HG02981 (cell line): ENCODE data around the gene COL4A2.
"Not testable (repeated sequence)": the region's sequence is repeated elsewhere in the genome, so short reads cannot be mapped to it uniquely, and the experiment has no call there.

Experiments
- ATAC-seq: cut with Tn5 transposase; IDR thresholded peaks from one replicate; pipeline ENCODE4 v1.9.1; 2021; ENCODE audit warnings: mild to moderate bottlenecking, moderate library complexity; ENCODE audit not compliant: unreplicated experiment

The COL4A2 gene

DNA sequence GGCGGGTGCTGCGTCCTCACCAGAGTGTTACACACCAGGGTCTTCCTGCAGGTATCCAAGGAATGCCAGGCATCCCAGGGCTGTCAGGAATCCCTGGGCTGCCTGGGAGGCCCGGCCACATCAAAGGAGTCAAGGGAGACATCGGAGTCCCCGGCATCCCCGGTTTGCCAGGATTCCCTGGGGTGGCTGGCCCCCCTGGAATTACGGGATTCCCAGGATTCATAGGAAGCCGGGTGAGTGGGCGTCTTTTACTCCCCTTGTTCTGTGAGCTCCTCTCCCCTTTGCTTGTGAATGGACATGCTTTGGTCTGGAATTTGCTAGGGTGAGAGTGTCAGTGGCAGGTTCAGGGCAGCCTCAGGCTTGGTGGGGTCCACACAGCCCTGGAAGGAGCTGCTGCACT is 178.5 kb downstream of the COL4A2 start:
- ATAC-seq = no peak

DNA sequence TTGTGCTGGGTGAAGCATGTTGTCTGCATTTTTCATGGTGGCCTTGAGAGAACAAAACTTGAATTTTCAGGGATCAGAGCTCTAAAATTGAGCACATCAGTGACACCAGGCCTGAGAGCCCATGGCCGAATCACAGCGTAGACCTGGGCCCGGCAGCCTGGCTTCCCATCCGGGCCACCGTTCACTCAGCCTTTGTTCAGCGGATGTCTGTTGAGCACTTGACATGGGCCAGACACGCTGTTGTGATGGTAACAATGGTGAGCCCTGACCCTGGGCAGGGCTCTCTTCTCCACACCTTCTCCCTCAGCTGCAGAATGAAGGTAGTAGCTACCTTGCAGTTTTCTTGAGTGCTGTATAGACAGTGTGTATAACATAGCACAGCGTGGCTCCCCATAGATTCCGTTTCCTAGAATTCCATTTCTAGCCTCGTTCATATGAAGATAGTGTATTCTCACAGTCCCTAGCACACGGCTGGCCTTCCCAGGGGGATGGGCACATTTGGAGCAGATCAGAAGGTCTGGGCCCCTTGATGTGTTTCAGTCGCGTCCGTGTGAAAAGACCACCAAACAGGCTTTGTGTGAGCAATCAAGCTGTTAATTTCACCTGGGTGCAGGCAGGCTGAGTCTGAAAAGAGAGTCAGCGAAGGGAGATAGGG is 179.1 kb downstream of the COL4A2 start:
- no peak for ATAC-seq

DNA sequence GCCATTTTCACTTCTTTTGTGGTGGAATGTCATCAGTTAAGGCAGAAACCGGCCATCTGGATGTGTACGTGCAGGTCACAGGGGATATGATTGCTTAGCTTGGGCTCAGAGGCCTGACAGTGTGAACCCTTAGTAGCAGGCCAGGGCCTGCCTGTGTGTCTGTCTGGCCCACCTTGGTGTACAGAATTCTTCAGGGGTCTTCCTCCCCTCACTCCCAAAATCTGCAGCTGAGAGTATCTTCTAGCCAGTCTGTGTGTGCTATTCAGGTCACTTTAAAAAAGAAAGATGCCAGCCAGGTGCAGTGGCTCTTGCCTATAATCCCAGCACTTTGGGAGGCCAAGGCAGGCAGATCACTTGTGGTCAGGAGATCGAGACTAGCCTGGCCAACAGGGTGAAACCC is 179.8 kb downstream of the COL4A2 start:
- ATAC-seq = not testable (repeated sequence)

DNA sequence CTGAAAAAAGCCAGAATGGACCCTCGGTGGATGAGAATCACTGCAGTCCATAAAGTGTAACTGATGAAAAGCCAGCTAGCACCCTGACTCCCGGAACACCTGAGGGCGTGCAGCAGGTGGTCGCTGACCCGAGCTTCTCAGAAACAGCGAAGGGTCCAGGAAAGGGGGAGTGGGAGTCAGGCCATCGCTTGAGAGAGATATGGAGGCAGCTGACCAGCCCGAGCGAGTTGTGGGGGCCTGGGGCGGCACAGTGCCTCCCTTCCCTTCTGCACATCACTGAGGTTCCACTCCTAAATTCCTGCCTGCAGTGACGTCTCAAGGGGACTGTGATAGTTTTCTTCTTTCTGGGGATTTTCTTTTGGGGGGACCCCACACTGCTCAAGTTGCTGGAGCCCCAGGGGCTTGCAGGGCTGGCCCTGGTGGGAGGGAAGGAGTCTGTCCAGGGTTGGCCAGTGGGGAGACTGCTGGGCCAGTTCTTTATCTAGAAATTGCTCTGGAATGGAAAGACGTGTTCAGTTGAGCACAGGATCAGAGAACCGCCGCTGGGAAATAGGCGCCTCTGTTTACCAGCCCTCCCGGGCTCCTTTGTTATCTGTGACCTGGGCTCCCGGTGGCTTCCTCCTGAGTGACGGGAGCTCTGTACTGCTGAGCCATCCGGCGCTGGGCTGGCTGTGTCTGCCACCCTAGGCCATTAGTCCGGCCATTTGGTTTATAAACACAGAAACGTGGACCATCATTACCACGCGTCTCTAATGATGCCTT is 183.1 kb downstream of the COL4A2 start:
- no peak for ATAC-seq

DNA sequence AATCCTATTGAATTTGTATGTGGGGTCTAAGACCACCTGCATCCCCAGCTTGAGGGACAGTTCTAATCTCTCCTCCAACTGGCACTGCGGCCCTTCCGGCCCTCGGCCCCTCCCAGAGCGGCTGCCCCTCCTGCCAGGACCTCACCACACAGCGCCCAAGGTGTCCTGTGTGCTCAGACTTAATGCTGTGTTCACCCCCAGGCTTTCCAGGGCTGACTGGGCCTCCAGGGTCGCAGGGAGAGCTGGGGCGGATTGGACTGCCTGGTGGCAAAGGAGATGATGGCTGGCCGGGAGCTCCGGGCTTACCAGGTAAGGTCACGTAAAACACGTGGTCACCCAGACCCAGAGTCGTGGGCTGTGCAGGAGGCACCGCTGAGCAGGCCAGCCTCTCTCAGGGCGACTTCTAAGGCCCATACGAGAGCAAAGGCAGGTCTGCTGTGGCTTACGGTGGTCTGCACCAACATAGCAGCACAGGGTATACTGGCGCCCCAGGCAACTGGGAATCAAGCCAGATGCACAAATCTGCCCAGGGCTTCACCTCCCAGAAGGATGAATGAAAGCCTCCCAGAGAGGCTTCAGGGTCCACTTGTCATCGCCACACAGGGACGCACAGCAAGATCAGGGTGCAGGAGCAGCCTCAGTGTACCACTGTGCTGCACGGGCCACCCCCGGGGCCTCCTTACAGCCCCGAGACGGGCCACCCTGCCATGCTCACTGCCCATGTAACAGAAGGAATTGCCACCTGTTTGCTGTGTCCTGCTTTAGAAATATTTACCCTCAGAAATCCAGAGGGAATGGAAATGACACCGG is 185.0 kb downstream of the COL4A2 start:
- no peak for ATAC-seq

DNA sequence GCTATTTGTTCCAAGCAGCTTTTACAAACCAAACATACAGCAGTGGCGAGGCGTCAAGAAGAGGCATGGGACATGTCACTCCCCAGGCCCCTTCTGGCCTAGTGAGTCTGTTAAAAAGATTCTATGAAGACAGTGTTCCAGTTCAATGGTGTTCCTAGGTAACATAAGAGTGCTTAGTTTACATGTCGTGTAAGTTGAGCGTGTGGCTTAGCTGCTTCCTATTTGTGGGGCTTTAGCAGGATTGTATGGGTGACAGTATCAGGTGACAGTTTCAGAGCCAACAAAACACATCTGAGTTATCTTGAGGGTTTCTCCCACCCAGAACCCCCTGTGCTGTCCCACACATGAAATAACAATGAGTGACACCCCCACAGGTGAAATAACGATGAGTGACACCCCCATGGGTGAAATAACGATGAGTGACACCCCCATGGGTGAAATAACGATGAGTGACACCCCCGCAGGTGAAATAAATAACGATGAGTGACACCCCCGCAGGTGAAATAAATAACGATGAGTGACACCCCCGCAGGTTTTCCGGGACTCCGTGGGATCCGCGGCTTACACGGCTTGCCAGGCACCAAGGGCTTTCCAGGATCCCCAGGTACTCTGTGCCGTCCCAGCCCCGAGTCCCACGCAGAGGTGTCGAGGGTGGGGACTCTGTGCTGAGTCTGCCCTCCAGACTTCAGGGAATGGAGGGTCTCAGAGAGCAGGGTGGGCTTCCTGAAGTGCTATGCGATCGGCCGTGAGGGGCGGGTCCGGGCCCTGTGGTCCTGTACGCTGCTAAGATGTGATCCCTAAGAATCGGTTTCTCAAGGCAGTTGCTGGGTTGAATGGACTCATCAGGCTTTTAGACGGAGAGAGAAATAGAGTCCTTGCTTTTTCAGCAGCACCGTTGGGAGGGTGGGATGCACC is 185.9 kb downstream of the COL4A2 start:
- no peak for ATAC-seq

DNA sequence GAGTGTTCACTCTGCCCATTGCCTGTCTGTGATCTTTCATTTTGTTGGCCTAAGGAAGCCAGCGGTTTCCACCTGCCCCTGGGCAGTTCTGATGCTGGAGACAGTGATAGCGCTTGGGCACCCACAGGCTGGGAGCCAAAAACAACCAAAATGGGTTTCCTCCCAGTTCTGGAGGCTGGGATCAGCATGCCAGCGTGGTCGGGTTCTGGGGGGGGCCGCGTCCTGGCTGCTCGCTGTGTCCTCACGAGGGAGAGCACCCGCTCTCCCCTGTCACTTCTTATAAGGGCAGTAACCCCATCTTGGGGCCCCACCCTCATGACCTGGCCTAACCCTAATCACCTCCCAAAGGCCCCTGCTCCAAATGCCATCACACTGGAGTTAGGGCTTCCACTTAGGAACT is 186.5 kb downstream of the COL4A2 start:
- no peak for ATAC-seq

DNA sequence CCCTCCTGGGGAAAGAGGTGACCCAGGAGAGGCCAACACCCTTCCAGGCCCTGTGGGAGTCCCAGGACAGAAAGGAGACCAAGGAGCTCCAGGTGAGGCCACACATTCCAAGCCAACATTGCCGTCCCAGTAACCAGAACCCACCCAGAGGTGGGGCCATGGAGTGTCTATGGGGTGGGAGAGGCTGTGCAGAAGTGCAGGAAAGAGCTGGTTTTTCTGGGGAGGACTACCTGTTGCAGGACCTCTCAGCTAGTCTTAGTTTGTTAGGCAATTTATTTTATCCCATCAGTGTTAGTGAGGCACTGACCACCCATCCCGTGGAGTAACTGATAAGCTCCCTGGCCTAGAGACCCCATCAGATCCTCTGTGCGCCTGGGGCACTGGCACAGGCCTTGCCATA is 188.3 kb downstream of the COL4A2 start:
- ATAC-seq = no peak

DNA sequence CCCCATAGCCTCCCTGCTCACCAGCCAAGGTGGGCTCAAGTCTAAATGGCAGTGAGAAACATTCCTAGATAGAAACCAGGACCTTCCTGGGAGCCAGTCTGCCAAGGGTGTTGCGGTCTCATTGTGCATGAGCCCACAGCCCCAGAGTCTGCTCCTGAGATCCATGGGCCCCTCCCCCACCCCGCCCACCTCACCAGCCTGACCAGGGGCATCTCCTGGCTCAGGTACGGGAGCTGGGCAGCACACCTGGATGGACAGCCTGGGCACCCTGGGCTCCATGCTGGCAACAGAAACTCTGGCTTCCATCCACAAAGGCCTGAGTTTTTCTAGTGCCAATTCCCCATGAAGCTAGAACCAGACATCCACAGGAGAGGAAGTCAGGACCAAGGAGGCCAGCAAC is 188.8 kb downstream of the COL4A2 start:
- ATAC-seq = no peak

DNA sequence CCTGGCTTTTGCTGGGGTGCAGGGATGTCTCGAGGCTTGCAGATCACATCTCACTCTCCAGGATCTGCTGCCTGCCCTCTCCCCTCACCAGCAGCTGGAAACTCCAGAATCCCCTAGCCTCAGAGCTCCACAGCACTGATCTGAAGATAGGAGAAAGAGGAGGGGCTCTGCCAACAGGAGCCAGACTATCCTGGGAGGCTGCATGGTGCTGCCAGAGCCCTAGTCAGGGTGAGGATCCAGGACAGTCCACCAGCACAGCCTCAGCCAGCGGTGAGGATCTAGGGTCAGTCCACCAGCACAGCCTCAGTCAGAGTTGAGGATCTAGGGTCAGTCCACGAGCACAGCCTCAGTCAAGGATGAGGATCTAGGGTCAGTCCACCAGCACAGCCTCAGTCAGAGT is 189.2 kb downstream of the COL4A2 start:
- no peak for ATAC-seq

DNA sequence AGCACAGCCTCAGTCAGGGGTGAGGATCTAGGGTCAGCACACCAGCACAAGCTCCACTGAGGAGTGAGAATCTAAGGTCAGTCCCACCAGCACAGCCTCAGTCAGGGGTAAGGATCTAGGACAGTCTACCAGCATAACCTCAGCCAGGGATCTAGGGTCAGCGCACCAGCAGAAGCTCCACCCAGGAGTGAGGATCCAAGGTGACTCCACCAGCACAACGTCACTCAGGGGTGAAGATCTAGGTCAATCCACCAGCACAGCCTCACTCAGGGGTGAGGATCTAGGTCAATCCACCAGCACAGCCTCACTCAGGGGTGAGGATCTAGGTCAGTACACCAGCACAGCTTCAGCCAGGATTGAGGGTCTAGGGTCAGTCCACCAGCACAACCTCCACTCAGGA is 189.9 kb downstream of the COL4A2 start:
- ATAC-seq = no peak

DNA sequence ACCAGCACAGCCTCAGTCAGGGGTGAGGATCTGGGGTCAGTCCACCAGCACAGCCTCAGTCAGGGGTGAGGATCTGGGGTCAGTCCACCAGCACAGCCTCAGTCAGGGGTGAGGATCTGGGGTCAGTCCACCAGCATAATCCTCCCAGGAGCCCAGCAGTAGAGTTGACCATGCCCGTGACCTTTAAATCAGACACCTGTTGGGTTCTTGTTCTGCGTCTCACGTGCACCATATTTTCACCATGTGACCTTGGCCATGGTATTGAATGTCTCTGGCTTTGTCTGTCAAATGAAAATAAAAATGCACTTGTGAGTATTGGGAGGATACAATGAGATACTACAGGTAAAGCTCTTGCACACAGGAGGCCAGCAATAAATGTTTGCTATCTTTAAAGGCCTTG is 190.8 kb downstream of the COL4A2 start:
- not testable (repeated sequence) for ATAC-seq

DNA sequence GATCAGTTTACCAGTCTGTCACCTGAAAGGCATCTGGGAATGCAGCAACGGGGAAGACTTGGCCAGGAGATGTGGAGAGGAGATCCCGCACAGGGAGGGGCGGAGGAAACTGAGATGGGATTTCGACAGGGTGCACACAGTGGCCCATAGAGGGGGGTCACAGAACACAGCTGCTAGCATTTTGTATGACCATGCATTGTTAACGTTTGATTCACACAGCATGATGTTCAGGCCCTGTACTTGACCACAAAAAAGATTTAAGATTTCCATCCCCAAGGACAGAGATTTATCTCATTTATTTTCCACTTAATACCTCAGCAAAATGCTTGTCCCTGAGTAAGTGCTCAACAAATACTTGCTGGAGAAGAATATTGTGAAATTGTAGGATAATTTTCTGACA is 191.2 kb downstream of the COL4A2 start:
- no peak for ATAC-seq

DNA sequence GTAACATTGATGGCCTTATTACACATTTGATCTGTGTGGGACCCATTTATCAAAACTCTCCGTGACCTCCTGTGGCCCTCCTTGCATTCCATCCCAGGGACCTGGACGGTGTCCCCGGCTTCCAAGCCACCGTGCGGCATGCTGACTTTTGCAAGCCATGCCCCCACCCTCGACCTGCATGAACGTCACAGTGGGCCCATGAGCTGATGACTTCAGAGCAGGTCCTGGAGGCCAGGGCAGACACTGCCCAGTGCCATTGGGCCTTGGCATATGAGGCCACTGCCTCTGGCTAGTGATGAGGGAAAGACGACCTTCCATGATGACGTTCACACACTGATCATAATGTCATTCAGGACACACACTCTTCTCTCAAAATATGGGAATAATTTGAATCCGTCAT is 191.7 kb downstream of the COL4A2 start:
- ATAC-seq = no peak

DNA sequence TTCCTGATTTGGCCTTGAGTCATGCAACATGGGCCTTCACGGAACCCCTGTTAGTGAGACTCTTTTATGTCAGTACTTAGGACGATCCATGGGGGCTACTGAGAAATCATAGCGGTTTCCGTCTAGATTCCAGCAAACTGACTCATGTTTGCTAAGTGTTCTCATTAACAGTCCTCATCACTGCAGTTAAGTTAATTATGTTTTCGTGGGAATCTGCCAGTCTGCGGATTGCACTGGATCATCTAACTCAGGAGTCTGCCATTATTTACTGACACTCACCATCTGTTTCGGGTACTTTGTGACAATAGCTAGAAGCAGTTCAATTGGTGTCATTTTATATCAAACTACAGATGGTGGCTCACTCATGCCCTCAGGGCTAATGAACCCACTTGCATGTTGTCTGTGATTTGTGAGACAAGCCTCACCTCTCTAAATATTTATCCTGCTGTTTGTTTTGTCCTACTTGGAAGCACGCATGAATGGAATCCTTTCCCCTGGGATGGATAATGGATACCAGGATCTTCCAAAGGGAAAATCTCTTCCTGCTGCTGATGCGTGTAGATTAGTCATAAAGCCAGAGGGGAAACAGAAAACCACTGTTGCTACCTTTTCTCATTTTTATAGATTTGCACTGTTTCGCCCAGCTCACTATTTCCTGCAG is 192.7 kb downstream of the COL4A2 start:
- ATAC-seq = no peak

DNA sequence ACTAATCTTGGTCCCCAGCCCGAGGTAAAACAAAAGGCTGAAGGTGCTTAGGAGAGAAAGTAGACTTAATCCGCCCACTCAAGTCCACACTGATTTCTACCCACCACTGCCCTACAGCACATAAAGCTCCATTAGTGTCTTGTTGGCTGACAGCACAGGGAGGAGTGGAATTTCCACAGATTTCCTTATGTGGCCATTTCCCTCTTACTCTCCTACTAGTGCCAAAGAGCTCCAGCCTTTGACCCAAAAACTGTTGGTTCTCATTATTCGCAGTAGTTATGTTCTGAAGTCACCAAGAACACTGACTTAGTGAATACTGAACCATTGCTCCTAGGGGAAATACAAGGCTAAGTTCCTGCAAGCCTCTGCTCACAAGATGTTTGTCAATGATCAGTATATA is 193.3 kb downstream of the COL4A2 start:
- ATAC-seq = no peak

DNA sequence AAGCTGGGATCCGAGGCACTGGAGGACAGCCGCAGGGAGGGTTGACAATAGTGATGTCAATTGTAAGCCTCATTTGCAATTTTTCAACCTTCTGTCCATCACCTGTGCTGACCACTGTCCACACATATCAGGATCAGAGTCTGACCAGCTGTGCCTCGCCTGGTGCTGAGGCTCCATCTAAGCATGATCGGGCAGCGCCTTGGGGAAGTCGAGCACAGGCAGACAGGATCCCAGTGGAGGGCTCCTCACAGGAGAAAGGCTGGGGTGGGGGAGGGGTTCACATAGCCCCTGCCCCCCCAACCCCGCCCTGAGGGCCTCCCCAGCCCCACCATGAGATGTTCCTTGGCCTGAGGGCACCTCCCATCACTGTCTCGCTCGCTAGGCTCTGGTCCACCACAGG is 194.1 kb downstream of the COL4A2 start:
- ATAC-seq = no peak

DNA sequence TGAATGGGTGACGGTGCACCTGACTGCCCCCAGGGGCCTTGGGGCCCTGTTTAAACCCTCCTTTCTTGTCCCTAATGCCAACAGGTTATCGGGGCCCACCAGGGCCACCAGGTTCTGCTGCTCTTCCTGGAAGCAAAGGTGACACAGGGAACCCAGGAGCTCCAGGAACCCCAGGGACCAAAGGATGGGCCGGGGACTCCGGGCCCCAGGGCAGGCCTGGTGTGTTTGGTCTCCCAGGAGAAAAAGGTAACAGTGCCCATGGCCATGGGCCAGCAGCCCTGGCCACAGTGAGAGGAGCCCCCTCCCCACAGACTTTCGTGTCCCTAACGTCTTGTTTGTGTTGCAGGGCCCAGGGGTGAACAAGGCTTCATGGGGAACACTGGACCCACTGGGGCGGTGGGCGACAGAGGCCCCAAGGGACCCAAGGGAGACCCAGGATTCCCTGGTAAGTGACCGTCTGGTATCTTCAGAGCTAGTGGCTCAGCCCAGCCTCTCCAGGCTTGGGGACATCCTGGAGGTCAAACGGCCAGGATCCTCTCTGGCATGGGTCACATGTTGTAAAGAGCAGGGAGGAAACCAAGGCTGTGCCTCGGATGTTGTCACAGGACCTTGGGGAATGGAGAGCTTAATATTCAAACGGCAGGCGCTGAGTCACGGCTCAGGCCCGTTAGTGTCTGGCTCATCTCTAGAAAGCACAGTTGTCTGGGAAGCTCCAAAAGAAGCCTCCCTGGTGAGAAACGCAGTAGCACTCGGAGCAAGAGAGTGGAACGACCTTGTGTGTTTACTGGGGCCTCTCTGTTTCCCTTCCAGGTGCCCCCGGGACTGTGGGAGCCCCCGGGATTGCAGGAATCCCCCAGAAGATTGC is 196.2 kb downstream of the COL4A2 start:
- no peak for ATAC-seq

DNA sequence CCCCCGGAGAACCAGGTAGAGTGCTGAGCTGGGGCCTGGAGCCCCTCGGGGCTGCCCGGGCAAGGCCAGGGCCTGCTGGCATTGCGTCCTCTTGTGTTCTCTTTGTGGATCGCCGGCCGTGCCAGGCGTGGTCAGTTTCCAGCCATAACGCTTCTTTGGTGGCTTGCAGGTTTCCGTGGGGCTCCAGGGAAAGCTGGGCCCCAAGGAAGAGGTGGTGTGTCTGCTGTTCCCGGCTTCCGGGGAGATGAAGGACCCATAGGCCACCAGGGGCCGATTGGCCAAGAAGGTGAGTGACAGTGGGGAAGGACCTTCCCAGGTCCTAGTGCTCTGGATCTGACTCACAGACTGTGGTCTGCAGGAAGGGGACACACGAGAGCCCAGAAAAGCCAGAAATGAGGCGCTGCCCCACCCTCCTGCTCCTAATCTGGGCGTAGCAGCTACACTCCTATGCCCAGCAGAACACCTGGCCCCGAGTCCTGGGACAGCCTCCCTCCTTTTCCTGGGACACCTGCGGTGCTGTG is 197.0 kb downstream of the COL4A2 start:
- ATAC-seq = no peak
